ENCODE data around the gene NAT16.

DNA sequence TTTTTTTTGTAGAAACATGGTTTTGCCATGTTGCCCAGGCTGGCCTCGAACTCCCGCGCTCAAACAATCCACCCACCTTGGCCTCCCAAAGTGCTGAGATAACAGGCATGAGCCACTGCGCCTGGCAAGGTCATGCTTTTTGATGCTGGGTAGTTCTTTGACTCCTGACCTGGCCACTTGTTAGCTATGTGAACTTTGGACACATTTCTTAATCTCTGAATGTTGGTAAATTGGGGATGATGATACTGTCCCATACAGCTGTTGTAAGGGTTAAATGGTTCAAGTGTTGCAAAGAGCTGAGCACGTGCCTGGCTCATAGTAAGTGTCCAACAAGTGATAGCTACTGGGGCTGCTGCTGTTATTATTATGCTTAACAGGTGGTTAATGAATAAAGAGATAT lies 40.2 kb upstream of the NAT16 start:
- TF ChIP-seq JUN (IDR thresholded peaks at IDR 0.05; ENCODE audit: low read depth, low read length) (no peak), CREB1 (IDR thresholded peaks at IDR 0.05) (no peak), POLR2A (IDR thresholded peaks at IDR 0.05; ENCODE audit: control extremely low read depth in 1 of 2, low read depth in 2 of 2, low read length in 2 of 2) (no peak), CTCF (IDR thresholded peaks at IDR 0.05; ENCODE audit: control extremely low read depth in 1 of 3, insufficient read depth in 1 of 3, low read depth in 1 of 3, low read length in 3 of 3) (no peak), RFX5 (IDR thresholded peaks at IDR 0.05; ENCODE audit: borderline replicate concordance, low read depth, low read length) (no peak), CBX5 (IDR thresholded peaks at IDR 0.05; ENCODE audit: low read depth, low read length) (no peak), MAFK (IDR thresholded peaks at IDR 0.05; ENCODE audit: low read depth, low read length) (no peak), USF2 (IDR thresholded peaks at IDR 0.05; ENCODE audit: low read length) (no peak), POLR2AphosphoS5 (IDR thresholded peaks at IDR 0.05; ENCODE audit: low read depth, low read length) (no peak), SUZ12 (IDR thresholded peaks at IDR 0.05; ENCODE audit: low read length) (no peak), EZH2 (IDR thresholded peaks at IDR 0.05; ENCODE audit: low read depth, low read length, severe bottlenecking) (no peak), CEBPB (IDR thresholded peaks at IDR 0.05; ENCODE audit: low read depth, low read length) (no peak), KDM5A (IDR thresholded peaks at IDR 0.05; ENCODE audit: low read length) (no peak)

Measured in H1 (cell line).